ENCODE measurements around the gene GATAD2B. TPM values are rescaled to one million over a fixed set of nuclear protein-coding genes. Genes with fewer than 3 reads are reported as not detected.

GATAD2B gene
- polyA plus RNA-seq, 2 of the 4 experiments (the other 2 are of a cell fraction): 4.9 to 8.2 TPM

DNA sequence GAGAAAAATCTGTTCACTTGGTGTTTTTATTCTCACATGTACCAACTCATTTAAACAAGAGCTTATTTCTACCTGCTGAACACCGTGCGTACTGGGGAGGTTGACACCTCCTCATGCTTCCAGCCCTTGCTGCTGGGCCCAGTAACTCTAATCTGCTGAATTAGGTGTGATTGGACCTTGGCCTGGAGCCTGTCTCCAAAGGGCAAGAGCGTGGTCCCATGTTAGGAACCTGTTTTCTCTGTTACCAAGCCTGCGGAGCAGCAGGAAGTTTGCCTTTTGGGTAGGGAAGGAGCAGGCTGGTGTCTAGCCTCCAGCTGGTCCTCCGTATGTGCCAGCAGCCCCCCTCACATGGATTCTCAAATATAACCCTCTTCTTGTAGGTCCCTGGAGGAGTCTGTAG is 158.5 kb downstream of the GATAD2B start:
- FAIRE-seq (no peak), DNase-seq (ENCODE audit: low read depth in 1 of 2, low spot score in 1 of 2) (no peak), ATAC-seq (no peak)
- Histone ChIP-seq H3K4me1 (no peaks in the 10 kb centered on the region), H3K4me2 (no peak overlapping the region), H3K27ac (no peak overlapping the region), H3K9me3 (no peaks in the 10 kb centered on the region), H3K4me3 (no peak overlapping the region)
- ChIA-PET CTCF (interaction anchor here (0.5 to 5.4 kb wide), 8 partner anchors 8 to 1837 kb away, joined by 3 to 36 read pairs (median 6); partner anchors contain the start of genes NPR1 and RAB13), POLR2A (no interaction called here)
- no peak for TF ChIP-seq EP300 (IDR thresholded peaks at IDR 0.05)
- 98% methylated on average over 5 of the region's 5 CpGs for WGBS (ENCODE audit: missing lambda C conversion rate)

DNA sequence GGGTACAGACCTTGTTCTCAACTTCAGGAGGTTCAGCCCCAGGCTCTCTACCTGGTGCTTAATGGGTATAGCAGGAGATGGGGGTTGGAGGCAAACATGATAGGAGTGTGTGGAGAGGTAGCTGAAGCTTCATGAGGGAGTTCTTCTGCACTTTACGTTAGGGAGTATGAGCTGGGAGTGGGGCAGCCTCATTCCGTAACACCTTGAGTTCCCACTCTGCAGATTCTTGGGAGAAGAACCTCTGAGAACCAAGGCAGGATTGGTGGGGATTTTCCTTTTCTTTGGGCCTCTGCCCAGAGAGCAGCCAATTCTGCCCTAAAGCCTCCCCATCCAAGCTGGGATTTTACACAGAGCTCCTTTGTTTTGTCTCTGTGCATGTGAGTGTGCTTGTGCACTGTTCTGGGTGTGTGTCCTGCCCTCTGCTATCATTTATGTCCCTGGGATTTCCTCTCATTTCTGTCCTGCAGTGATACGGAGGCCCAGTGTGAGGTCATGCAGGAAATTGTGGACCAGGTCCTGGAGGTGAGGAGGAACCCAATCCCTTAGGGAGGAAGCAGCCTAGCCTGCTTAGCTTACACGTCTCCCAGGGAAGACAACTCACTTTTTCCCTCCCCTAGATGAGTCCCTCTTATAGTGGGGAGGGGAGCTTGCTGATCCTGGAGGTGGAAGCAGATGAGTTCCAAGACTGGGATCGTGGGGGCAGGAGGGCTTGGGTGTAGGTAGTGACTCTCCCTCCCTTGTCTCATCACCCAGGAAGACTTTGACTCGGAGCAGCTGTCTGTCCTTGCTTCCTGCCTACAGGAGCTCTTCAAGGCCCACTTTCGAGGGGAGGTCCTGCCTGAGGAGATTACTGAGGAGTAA is 159.2 kb downstream of the GATAD2B start:
- Histone ChIP-seq H3K9me3 (no peaks in the 10 kb centered on the region), H3K4me1 (no peaks in the 10 kb centered on the region), H3K4me3 (no peak overlapping the region), H3K4me2 (no peak overlapping the region), H3K27ac (no peak overlapping the region)
- WGBS (ENCODE audit: missing lambda C conversion rate): 84% methylated on average over 7 of the region's 7 CpGs
- FAIRE-seq (no peak), DNase-seq (ENCODE audit: low read depth in 1 of 2, low spot score in 1 of 2) (no peak), ATAC-seq (no peak)
- TF ChIP-seq ZSCAN20 (CRISPR knock-in tag; IDR thresholded peaks at IDR 0.05): no peak
- no peak for TF ChIP-seq TP53 (CRISPR knock-in tag; IDR thresholded peaks at IDR 0.05)
- TF ChIP-seq, protein P1, sequence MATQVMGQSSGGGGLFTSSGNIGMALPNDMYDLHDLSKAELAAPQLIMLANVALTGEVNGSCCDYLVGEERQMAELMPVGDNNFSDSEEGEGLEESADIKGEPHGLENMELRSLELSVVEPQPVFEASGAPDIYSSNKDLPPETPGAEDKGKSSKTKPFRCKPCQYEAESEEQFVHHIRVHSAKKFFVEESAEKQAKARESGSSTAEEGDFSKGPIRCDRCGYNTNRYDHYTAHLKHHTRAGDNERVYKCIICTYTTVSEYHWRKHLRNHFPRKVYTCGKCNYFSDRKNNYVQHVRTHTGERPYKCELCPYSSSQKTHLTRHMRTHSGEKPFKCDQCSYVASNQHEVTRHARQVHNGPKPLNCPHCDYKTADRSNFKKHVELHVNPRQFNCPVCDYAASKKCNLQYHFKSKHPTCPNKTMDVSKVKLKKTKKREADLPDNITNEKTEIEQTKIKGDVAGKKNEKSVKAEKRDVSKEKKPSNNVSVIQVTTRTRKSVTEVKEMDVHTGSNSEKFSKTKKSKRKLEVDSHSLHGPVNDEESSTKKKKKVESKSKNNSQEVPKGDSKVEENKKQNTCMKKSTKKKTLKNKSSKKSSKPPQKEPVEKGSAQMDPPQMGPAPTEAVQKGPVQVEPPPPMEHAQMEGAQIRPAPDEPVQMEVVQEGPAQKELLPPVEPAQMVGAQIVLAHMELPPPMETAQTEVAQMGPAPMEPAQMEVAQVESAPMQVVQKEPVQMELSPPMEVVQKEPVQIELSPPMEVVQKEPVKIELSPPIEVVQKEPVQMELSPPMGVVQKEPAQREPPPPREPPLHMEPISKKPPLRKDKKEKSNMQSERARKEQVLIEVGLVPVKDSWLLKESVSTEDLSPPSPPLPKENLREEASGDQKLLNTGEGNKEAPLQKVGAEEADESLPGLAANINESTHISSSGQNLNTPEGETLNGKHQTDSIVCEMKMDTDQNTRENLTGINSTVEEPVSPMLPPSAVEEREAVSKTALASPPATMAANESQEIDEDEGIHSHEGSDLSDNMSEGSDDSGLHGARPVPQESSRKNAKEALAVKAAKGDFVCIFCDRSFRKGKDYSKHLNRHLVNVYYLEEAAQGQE (IDR thresholded peaks at IDR 0.05): no peak
- TF ChIP-seq RFX5 (IDR thresholded peaks at IDR 0.05): no peak
- TF ChIP-seq KDM5A (IDR thresholded peaks at IDR 0.05): no peak
- TF ChIP-seq, protein P2, sequence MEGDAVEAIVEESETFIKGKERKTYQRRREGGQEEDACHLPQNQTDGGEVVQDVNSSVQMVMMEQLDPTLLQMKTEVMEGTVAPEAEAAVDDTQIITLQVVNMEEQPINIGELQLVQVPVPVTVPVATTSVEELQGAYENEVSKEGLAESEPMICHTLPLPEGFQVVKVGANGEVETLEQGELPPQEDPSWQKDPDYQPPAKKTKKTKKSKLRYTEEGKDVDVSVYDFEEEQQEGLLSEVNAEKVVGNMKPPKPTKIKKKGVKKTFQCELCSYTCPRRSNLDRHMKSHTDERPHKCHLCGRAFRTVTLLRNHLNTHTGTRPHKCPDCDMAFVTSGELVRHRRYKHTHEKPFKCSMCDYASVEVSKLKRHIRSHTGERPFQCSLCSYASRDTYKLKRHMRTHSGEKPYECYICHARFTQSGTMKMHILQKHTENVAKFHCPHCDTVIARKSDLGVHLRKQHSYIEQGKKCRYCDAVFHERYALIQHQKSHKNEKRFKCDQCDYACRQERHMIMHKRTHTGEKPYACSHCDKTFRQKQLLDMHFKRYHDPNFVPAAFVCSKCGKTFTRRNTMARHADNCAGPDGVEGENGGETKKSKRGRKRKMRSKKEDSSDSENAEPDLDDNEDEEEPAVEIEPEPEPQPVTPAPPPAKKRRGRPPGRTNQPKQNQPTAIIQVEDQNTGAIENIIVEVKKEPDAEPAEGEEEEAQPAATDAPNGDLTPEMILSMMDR (IDR thresholded peaks at IDR 0.05): no peak
- TF ChIP-seq HOXB5 (CRISPR knock-in tag; IDR thresholded peaks at IDR 0.05): no peak
- TF ChIP-seq FOSL2 (IDR thresholded peaks at IDR 0.05): no peak
- no peak for TF ChIP-seq FOSL2 (CRISPR knock-in tag; IDR thresholded peaks at IDR 0.05)
- no peak for TF ChIP-seq MAFK (IDR thresholded peaks at IDR 0.05; ENCODE audit: partially characterized antibody)
- TF ChIP-seq EP300 (IDR thresholded peaks at IDR 0.05): no peak
- TF ChIP-seq NFE2L2 (conservative IDR thresholded peaks at IDR 0.05; ENCODE audit: low read length): no peak
- TF ChIP-seq, protein P3, sequence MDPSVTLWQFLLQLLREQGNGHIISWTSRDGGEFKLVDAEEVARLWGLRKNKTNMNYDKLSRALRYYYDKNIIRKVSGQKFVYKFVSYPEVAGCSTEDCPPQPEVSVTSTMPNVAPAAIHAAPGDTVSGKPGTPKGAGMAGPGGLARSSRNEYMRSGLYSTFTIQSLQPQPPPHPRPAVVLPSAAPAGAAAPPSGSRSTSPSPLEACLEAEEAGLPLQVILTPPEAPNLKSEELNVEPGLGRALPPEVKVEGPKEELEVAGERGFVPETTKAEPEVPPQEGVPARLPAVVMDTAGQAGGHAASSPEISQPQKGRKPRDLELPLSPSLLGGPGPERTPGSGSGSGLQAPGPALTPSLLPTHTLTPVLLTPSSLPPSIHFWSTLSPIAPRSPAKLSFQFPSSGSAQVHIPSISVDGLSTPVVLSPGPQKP (IDR thresholded peaks at IDR 0.05; ENCODE audit: low read depth, low read length): no peak
- no peak for TF ChIP-seq PHF8 (IDR thresholded peaks at IDR 0.05; ENCODE audit: borderline replicate concordance, low read depth)
- TF ChIP-seq, protein P4, sequence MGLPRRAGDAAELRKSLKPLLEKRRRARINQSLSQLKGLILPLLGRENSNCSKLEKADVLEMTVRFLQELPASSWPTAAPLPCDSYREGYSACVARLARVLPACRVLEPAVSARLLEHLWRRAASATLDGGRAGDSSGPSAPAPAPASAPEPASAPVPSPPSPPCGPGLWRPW (IDR thresholded peaks at IDR 0.05): no peak
- TF ChIP-seq CBX2 (IDR thresholded peaks at IDR 0.05; ENCODE audit: borderline replicate concordance, low read depth): no peak
- TF ChIP-seq CEBPB (IDR thresholded peaks at IDR 0.05): no peak
- TF ChIP-seq, protein P5, sequence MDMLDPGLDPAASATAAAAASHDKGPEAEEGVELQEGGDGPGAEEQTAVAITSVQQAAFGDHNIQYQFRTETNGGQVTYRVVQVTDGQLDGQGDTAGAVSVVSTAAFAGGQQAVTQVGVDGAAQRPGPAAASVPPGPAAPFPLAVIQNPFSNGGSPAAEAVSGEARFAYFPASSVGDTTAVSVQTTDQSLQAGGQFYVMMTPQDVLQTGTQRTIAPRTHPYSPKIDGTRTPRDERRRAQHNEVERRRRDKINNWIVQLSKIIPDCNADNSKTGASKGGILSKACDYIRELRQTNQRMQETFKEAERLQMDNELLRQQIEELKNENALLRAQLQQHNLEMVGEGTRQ (IDR thresholded peaks at IDR 0.05): no peak
- no peak for TF ChIP-seq RARB (CRISPR knock-in tag; IDR thresholded peaks at IDR 0.05)
- no peak for TF ChIP-seq ZFP36 (IDR thresholded peaks at IDR 0.05; ENCODE audit: borderline replicate concordance, partially characterized antibody)
- no peak for TF ChIP-seq GATA3 (IDR thresholded peaks at IDR 0.05; ENCODE audit: borderline replicate concordance)
- ChIA-PET CTCF (interaction anchor here (0.5 to 5.4 kb wide), 8 partner anchors 8 to 1837 kb away, joined by 3 to 36 read pairs (median 8); partner anchors contain the start of genes NPR1 and RAB13), POLR2A (interaction anchor here (0.5 kb wide), 1 partner anchor 1852 kb away, joined by 6 read pairs; no protein-coding TSS in a partner anchor)
